Body of pancreas (tissue), 4 donors: ENCODE measurements around the gene ABI2. TPM values are rescaled to one million over a fixed set of nuclear protein-coding genes. Genes with fewer than 3 reads are reported as not detected.
"Not testable (repeated sequence)": the region's sequence is repeated elsewhere in the genome, so short reads cannot be mapped to it uniquely, and the experiment has no call there.

Source experiments
- ATAC-seq: fragments of 150-250 bp; one replicate; pipeline ENCODE4 v1.9.1; 2016
- DNase-seq, 4 donors: peaks; one replicate each; pipeline ENCODE4 v3.0.0-alpha.2; 2019
- H3K27ac ChIP-seq, 4 donors: fragments of 200-600 bp; sonication (generic); 1 replicate in 3 of 4; 2 replicates in 1 of 4; pipeline versions ENCODE4 v1.5.1 to v1.6.1; 2016 to 2019; ENCODE audit warnings: mild to moderate bottlenecking in 1 of 4, mixed read lengths in 1 of 4, moderate library complexity in 1 of 4
- H3K27me3 ChIP-seq, 2 donors: fragments of 200-600 bp; sonication (generic); one replicate each; pipeline ENCODE4 v1.6.0; 2016; ENCODE audit warnings: mild to moderate bottlenecking in 1 of 2
- H3K36me3 ChIP-seq, 2 donors: fragments of 200-600 bp; sonication (generic); replicated peaks in 1 of 2; 2 replicates each; pipeline ENCODE4 v1.5.1; 2016; ENCODE audit warnings: low read depth in 2 of 2; ENCODE audit not compliant: insufficient read depth in 1 of 2
- H3K4me1 ChIP-seq: fragments of 200-600 bp; sonication (generic); one replicate; pipeline ENCODE4 v1.6.0; 2016
- H3K4me3 ChIP-seq, 2 donors: fragments of 200-600 bp; sonication (generic); 1 replicate in 1 of 2; 2 replicates in 1 of 2; pipeline ENCODE4 v1.5.1; 2016 to 2019
- H3K9me3 ChIP-seq, 3 donors: fragments of 200-600 bp; sonication (generic); 1 replicate in 2 of 3; 2 replicates in 1 of 3; pipeline ENCODE4 v1.5.1; 2016
- POLR2A ChIP-seq, 3 donors: fragments of 450-650 bp; IDR thresholded peaks; one replicate each; pipeline ENCODE4 v1.6.1; 2016; ENCODE audit warnings: antibody characterized with exemption in 3 of 3, mild to moderate bottlenecking in 2 of 3
- WGBS, 2 donors: methylation state at CpG; one replicate each; pipeline ENCODE4 v1.1.5; 2017; 5-methylcytosine and 5-hydroxymethylcytosine counted together
- intact Hi-C: fragments of 100-400 bp; cut with DNase I; formaldehyde crosslinking; loops from one replicate; pipeline ENCODE4 v1.15.1; 2023
- total RNA-seq, 2 donors: library from RNA; depleted of rRNA; stranded (reverse); fragments of >200 nt; gene quantifications; one replicate each; pipeline ENCODE4 v1.1.0, GENCODE V29; 2016
- TF ChIP-seq, protein P1 (sequence below), 7 experiments: fragments of 450-650 bp in 4 of 7; fragments of 200-600 bp in 3 of 7; sonication (generic) in 3 of 7; IDR thresholded peaks; one replicate each; pipeline ENCODE4 v1.5.1; 2016 to 2019; ENCODE audit warnings: antibody characterized with exemption in 7 of 7

ABI2 gene
- total RNA-seq, 2 donors from 2014 or later, result 4.3 to 22.1 TPM

GRCh38 chr2:203379156-203379555 is 51.0 kb downstream of the ABI2 start:
- WGBS, 2 donors, result 98 to 100% methylated on average over 3 of the region's 3 CpGs
- Histone ChIP-seq H3K27ac (no peak overlapping the region), H3K4me1 (no peaks in the 10 kb centered on the region), H3K4me3 (no peak overlapping the region), H3K9me3 (no peaks in the 10 kb centered on the region), H3K36me3 (no peaks in the 10 kb centered on the region), H3K27me3 (no peaks in the 10 kb centered on the region)
- ATAC-seq, result no peak
- TF ChIP-seq, protein P1, sequence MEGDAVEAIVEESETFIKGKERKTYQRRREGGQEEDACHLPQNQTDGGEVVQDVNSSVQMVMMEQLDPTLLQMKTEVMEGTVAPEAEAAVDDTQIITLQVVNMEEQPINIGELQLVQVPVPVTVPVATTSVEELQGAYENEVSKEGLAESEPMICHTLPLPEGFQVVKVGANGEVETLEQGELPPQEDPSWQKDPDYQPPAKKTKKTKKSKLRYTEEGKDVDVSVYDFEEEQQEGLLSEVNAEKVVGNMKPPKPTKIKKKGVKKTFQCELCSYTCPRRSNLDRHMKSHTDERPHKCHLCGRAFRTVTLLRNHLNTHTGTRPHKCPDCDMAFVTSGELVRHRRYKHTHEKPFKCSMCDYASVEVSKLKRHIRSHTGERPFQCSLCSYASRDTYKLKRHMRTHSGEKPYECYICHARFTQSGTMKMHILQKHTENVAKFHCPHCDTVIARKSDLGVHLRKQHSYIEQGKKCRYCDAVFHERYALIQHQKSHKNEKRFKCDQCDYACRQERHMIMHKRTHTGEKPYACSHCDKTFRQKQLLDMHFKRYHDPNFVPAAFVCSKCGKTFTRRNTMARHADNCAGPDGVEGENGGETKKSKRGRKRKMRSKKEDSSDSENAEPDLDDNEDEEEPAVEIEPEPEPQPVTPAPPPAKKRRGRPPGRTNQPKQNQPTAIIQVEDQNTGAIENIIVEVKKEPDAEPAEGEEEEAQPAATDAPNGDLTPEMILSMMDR (IDR thresholded peaks at IDR 0.05), result no peak
- no peak for TF ChIP-seq POLR2A (IDR thresholded peaks at IDR 0.05)
- DNase-seq, result no peak
- intact Hi-C loops, result no loop called here

DNA sequence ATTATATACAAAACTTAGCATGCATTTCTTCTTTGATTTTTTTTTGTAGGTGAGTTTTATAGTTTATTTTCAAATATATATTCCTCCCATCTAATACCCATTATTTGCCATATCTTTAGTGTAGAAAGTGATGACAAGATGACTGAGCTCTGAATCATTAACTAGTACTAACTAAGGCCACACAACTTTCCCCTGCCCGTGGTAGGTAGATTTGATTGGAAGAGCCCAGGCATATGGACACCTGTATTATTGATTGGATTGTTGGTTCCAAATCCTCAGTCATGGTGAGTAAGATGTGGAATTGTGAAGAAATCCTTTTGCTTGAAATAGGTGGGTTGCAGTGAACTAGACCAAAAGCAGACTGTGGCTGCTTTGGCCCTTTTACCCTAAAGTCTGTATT is 54.8 kb downstream of the ABI2 start:
- no peaks in the 10 kb centered on the region for H3K36me3 ChIP-seq
- DNase-seq (no peak), ATAC-seq (no peak)
- no peaks in the 10 kb centered on the region for H3K27me3 ChIP-seq
- no peaks in the 10 kb centered on the region for H3K4me1 ChIP-seq
- no peaks in the 10 kb centered on the region for H3K9me3 ChIP-seq
- intact Hi-C loops, result no loop called here
- WGBS, 2 donors, result 54 to 69% methylated on average over 1 of the region's 1 CpG
- H3K27ac ChIP-seq, result no peak overlapping the region
- no peak for TF ChIP-seq POLR2A (IDR thresholded peaks at IDR 0.05)
- TF ChIP-seq, protein P1 (IDR thresholded peaks at IDR 0.05), result no peak
- no peak overlapping the region for H3K4me3 ChIP-seq

GRCh38 chr2:203388153-203388552 is 60.0 kb downstream of the ABI2 start:
- H3K4me3 ChIP-seq, intact Hi-C loops, H3K36me3 ChIP-seq, H3K27ac ChIP-seq, ATAC-seq, H3K27me3 ChIP-seq, H3K9me3 ChIP-seq, DNase-seq, H3K4me1 ChIP-seq: not testable (repeated sequence)
- 93 to 95% methylated on average over 6 of the region's 6 CpGs for WGBS, 2 donors

DNA sequence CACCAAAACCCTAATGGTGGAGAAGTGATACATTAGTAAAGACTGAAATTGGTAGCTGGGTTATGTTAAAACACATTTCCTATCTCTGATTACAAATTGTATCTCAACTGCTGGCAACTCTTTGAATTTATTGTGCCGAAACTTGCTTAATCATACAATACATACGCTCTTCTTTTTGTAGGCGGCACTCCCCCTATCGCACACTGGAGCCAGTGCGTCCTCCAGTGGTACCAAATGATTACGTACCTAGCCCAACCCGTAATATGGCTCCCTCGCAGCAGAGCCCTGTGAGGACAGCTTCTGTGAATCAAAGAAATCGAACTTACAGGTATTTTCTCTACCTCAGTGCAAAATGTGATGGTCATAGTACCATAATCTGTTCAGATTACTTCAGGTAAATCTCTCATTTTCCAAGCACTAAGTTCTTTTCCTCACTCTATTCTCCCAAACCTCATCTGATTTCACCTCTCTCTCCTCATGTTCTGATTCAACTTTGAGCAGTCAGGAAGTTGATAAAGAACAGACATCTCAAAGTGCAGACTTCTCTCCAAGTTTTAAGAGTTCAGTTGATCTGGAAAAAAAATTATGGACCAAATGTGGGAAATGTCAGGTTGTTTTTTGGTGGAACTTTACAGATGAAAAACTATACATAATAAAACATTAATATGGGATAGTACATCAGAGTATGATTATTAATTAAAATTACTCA is 66.5 kb downstream of the ABI2 start:
- WGBS, 2 donors, result 90 to 92% methylated on average over 9 of the region's 9 CpGs
- ATAC-seq, result no peak

GRCh38 chr2:203395858-203396257 is 67.7 kb downstream of the ABI2 start:
- 95 to 100% methylated on average over 2 of the region's 2 CpGs for WGBS, 2 donors
- Histone ChIP-seq H3K9me3 (no peaks in the 10 kb centered on the region), H3K4me3 (no peak overlapping the region), H3K4me1 (no peaks in the 10 kb centered on the region), H3K27me3 (no peaks in the 10 kb centered on the region), H3K36me3 (no peaks in the 10 kb centered on the region), H3K27ac (no peak overlapping the region)
- TF ChIP-seq, protein P1 (IDR thresholded peaks at IDR 0.05), result no peak
- TF ChIP-seq POLR2A (IDR thresholded peaks at IDR 0.05), result no peak
- ATAC-seq, result no peak
- no peak for DNase-seq
- intact Hi-C loops, result no loop called here

More for the DNA sequence above, 66.5 kb downstream of the ABI2 start:
- no peaks in the 10 kb centered on the region for H3K36me3 ChIP-seq
- no peaks in the 10 kb centered on the region for H3K9me3 ChIP-seq
- intact Hi-C loops, result no loop called here
- no peak overlapping the region for H3K27ac ChIP-seq
- no peaks in the 10 kb centered on the region for H3K4me1 ChIP-seq
- H3K27me3 ChIP-seq, result no peaks in the 10 kb centered on the region
- no peak for DNase-seq
- TF ChIP-seq POLR2A (IDR thresholded peaks at IDR 0.05), result no peak
- TF ChIP-seq, protein P1 (IDR thresholded peaks at IDR 0.05), result no peak
- no peak overlapping the region for H3K4me3 ChIP-seq
